ENCODE measurements around the gene NLN.
"Not testable (repeated sequence)": the region's sequence is repeated elsewhere in the genome, so short reads cannot be mapped to it uniquely, and the experiment has no call there.

The NLN gene

GRCh38 chr5:65721720-65722574 is at the start of gene NLN, which contains the start of gene SGTB:
TSS of gene NLN (plus strand) at chr5:65722205. CDS start at chr5:65722374, 169 bp downstream.
TSS of gene SGTB (minus strand) at chr5:65722109. CDS start at chr5:65720807, 1,302 bp downstream.
- DNase-seq (ENCODE audit: low read depth): peak; percentile 76

GRCh38 chr5:65672796-65673195 is 49.2 kb upstream of the NLN start:
- peak; percentile 75 for DNase-seq (ENCODE audit: low read depth)

- DNase-seq (ENCODE audit: low read depth): no peak
Observed at GRCh38 chr5:65674749-65675148, 47.3 kb upstream of the NLN start.

- DNase-seq (ENCODE audit: low read depth): not testable (repeated sequence)
Observed at GRCh38 chr5:65676056-65676455, 45.9 kb upstream of the NLN start.

GRCh38 chr5:65682148-65682547 is 39.9 kb upstream of the NLN start:
- no peak for DNase-seq (ENCODE audit: low read depth)

GRCh38 chr5:65693121-65693520 is 28.9 kb upstream of the NLN start:
- DNase-seq (ENCODE audit: low read depth): no peak

- DNase-seq (ENCODE audit: low read depth): no peak
Observed at GRCh38 chr5:65695162-65695755, 26.7 kb upstream of the NLN start.

- DNase-seq (ENCODE audit: low read depth): no peak
Observed at GRCh38 chr5:65695896-65696295, 26.1 kb upstream of the NLN start.

GRCh38 chr5:65696892-65697291 is 25.1 kb upstream of the NLN start:
- peak; percentile 23 for DNase-seq (ENCODE audit: low read depth)

- no peak for DNase-seq (ENCODE audit: low read depth)
Observed at GRCh38 chr5:65699338-65699737, 22.7 kb upstream of the NLN start.

- no peak for DNase-seq (ENCODE audit: low read depth)
Observed at GRCh38 chr5:65702036-65702435, 20.0 kb upstream of the NLN start.

- DNase-seq (ENCODE audit: low read depth): no peak
Observed at GRCh38 chr5:65704621-65705239, 17.3 kb upstream of the NLN start.

- DNase-seq (ENCODE audit: low read depth): no peak
Observed at GRCh38 chr5:65707663-65708062, 14.3 kb upstream of the NLN start.

GRCh38 chr5:65708145-65708544 is 13.9 kb upstream of the NLN start:
- DNase-seq (ENCODE audit: low read depth): peak; percentile 69

GRCh38 chr5:65718576-65719310 is 3.3 kb upstream of the NLN start:
- DNase-seq (ENCODE audit: low read depth): no peak

GRCh38 chr5:65721050-65721719 is 820 bp upstream of the NLN start:
- peak; percentile 67 for DNase-seq (ENCODE audit: low read depth)

- peak; percentile 80 for DNase-seq (ENCODE audit: low read depth)
Observed at GRCh38 chr5:65722575-65723403, 784 bp downstream of the NLN start.

- no peak for DNase-seq (ENCODE audit: low read depth)
Observed at GRCh38 chr5:65727491-65728156, 5.6 kb downstream of the NLN start.

GRCh38 chr5:65728218-65728617 is 6.2 kb downstream of the NLN start:
- no peak for DNase-seq (ENCODE audit: low read depth)

- peak; percentile 32 for DNase-seq (ENCODE audit: low read depth)
Observed at GRCh38 chr5:65730910-65731309, 8.9 kb downstream of the NLN start.
